Subcutaneous abdominal adipose tissue (tissue), 5 donors: ENCODE data around the gene KPNB1.
A peak's percentile ranks its signal among the peaks of the same experiment; 100 is the strongest.

ENCODE experiments used
- H3K27ac ChIP-seq: one replicate; pipeline ENCODE4 v1.7.0; 2013; ENCODE audit warnings: low read depth, mild to moderate bottlenecking, inconsistent platforms, low read length, moderate library complexity
- H3K27me3 ChIP-seq, 5 donors: one replicate each; pipeline ENCODE4 v1.7.0; 2013; ENCODE audit warnings: low read length in 5 of 5, inconsistent platforms in 1 of 5; ENCODE audit not compliant: control insufficient read depth in 5 of 5, insufficient read depth in 4 of 5
- H3K36me3 ChIP-seq, 5 donors: one replicate each; pipeline ENCODE4 v1.7.0; 2013; ENCODE audit warnings: low read length in 5 of 5; ENCODE audit not compliant: control insufficient read depth in 5 of 5, insufficient read depth in 5 of 5
- H3K4me1 ChIP-seq, 5 donors: one replicate each; pipeline ENCODE4 v1.7.0; 2013; ENCODE audit warnings: low read length in 5 of 5, mild to moderate bottlenecking in 3 of 5, moderate library complexity in 1 of 5; ENCODE audit not compliant: control insufficient read depth in 5 of 5, insufficient read depth in 5 of 5
- H3K4me3 ChIP-seq, 5 donors: one replicate each; pipeline ENCODE4 v1.7.0; 2013; ENCODE audit warnings: low read length in 5 of 5, low read depth in 1 of 5
- H3K9ac ChIP-seq, 5 donors: one replicate each; pipeline ENCODE4 v1.7.0; 2013; ENCODE audit warnings: low read length in 5 of 5, mild to moderate bottlenecking in 4 of 5, moderate library complexity in 3 of 5
- H3K9me3 ChIP-seq, 5 donors: one replicate each; pipeline ENCODE4 v1.7.0; 2013; ENCODE audit warnings: low read length in 5 of 5; ENCODE audit not compliant: control insufficient read depth in 5 of 5
- donor health status: healthy.
- donor health status: healthy.
- donor health status: healthy.
- donor health status: healthy.
- donor health status: healthy.

The KPNB1 gene

DNA sequence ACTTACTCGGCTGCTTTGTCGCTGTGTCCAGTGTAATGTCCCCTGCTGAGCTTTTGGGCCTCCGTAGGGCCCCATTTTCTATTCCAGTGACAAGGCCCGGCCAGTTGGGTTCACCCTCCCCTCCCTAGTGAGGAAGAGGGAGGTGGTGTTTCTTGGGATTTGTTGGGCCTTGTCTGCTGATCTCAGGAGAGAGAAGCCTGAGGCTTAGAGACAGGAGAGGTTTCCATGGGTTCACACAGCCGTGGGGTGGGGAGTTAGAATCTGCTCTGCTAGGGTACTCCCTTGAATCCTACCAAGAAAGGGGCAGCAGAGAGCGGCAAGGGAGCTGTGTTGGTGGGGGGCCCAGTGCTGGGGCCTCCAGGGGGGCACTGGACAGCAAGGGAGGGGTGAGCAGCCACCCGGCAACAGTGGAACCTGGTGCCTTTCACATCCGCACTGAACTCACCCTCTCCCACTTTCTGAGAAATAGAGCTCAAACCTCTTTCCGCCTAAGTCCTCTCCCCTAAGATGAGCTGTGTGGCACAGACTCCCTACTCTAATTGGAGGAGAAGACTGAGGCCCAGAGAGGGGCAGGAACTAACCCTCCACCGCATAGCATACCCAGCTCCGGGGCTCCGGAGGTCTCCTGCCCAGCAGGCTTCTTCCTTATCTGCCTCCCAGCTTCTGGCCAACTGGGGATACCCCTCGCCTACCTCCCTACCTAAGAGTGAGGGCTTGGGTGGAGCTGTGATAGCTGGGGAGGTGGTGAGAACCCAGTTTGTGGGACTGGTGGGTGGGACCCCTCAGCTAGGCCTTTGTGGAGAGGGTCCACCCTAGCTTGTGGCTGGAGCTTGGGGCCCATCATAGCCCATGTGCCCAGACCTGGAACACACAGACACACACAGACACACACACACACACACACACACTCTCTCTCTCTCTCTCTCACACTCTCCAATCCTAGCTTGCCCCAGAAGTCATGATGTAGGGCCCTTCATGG lies 51.0 kb downstream of the KPNB1 start:
- Histone ChIP-seq H3K4me1 (peaks cover 0 to 36% (median 18%) of the 10 kb centered on the region in 5 donors), H3K36me3 (peaks cover 0 to 67% (median 36%) of the 10 kb centered on the region in 5 donors), H3K27me3 (no peaks in the 10 kb centered on the region), H3K27ac (no peak overlapping the region), H3K9ac (peak overlapping the region in 1 of 5 donors; percentile 23), H3K4me3 (no peak overlapping the region), H3K9me3 (no peaks in the 10 kb centered on the region)

- no peak overlapping the region for H3K27ac ChIP-seq
- no peak overlapping the region for H3K4me3 ChIP-seq
- H3K9ac ChIP-seq: no peak overlapping the region
- no peaks in the 10 kb centered on the region for H3K27me3 ChIP-seq
- no peaks in the 10 kb centered on the region for H3K9me3 ChIP-seq
- H3K36me3 ChIP-seq: peaks cover 0 to 70% (median 41%) of the 10 kb centered on the region in 5 donors
- peaks cover 0 to 36% (median 18%) of the 10 kb centered on the region in 5 donors for H3K4me1 ChIP-seq
Observed at GRCh38 chr17:47701608-47702007, 51.9 kb downstream of the KPNB1 start.

DNA sequence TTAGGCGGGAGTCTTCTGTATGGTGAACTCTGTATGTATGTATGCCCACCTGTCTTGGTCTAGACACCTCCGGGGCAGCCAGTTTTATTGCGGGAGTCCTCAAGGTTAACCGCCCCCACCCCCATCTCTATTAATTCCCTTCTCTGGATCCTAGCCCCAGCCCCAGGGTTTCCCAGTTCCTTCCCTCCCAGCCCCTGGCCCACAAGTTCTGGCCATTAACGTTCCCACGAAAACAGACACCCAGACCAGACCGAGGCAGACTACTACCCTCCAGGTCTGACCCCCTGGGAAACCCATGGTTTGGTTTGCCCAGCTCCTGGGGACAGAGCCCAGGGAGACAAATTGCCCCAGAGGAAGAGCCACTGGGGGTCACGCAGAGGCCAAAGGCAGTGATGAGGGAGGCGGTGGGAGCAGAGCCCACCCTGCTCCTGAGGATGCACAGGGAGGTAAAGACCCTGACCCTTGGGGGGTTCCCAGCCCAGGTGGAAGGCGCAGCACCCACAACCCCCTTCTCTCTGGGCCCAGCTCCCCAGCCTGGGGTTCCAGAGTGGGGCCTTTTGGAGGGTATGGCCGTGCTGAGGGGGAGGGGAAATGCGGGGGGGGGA lies 52.8 kb downstream of the KPNB1 start:
- Histone ChIP-seq H3K27ac (no peak overlapping the region), H3K36me3 (peaks cover 0 to 61% (median 33%) of the 10 kb centered on the region in 5 donors), H3K9me3 (no peaks in the 10 kb centered on the region), H3K4me1 (peaks cover 2 to 35% (median 19%) of the 10 kb centered on the region in 5 donors), H3K4me3 (no peak overlapping the region), H3K9ac (peak overlapping the region in 1 of 5 donors; percentile 21), H3K27me3 (no peaks in the 10 kb centered on the region)

- Histone ChIP-seq H3K27me3 (no peaks in the 10 kb centered on the region), H3K9ac (no peak overlapping the region), H3K27ac (no peak overlapping the region), H3K4me1 (peaks cover 2 to 38% (median 25%) of the 10 kb centered on the region in 5 donors), H3K9me3 (no peaks in the 10 kb centered on the region), H3K4me3 (no peak overlapping the region), H3K36me3 (peaks cover 0 to 58% (median 33%) of the 10 kb centered on the region in 5 donors)
Observed at GRCh38 chr17:47703191-47703591, 53.5 kb downstream of the KPNB1 start.

- Histone ChIP-seq H3K27ac (no peak overlapping the region), H3K4me3 (no peak overlapping the region), H3K4me1 (peaks cover 2 to 38% (median 28%) of the 10 kb centered on the region in 5 donors), H3K27me3 (no peaks in the 10 kb centered on the region), H3K36me3 (peaks cover 0 to 59% (median 32%) of the 10 kb centered on the region in 5 donors), H3K9ac (no peak overlapping the region), H3K9me3 (no peaks in the 10 kb centered on the region)
Observed at GRCh38 chr17:47703671-47704070, 54.0 kb downstream of the KPNB1 start.

- Histone ChIP-seq H3K27me3 (no peaks in the 10 kb centered on the region), H3K36me3 (peaks cover 0 to 60% (median 34%) of the 10 kb centered on the region in 5 donors), H3K9ac (no peak overlapping the region), H3K9me3 (no peaks in the 10 kb centered on the region), H3K4me1 (peaks cover 2 to 38% (median 28%) of the 10 kb centered on the region in 5 donors), H3K4me3 (no peak overlapping the region), H3K27ac (no peak overlapping the region)
Observed at GRCh38 chr17:47704116-47704515, 54.4 kb downstream of the KPNB1 start.

DNA sequence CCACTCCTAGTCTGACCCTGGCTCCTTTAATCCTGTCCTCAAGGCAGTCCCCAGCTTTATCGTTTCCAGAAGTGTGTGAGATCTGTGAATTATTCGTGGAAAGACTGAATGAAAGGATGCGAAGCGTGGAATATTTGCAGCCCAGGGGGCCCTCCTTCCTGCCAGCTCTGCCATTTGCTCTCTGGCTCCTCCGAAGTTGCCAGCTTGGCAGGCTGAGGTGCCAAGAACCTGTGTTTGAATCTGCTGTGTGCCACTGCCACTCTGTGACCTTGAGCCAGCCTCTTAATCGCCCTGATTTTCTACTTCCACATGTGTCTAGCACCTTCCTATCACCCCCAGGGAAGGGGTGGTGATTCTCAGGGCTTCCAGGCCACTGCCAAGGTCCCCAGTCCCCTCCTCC lies 55.0 kb downstream of the KPNB1 start:
- H3K4me1 ChIP-seq: peaks cover 2 to 38% (median 28%) of the 10 kb centered on the region in 5 donors
- H3K9ac ChIP-seq: peak overlapping the region in 1 of 5 donors; percentile 51
- H3K4me3 ChIP-seq: no peak overlapping the region
- H3K9me3 ChIP-seq: no peaks in the 10 kb centered on the region
- peaks cover 0 to 61% (median 35%) of the 10 kb centered on the region in 5 donors for H3K36me3 ChIP-seq
- H3K27ac ChIP-seq: no peak overlapping the region
- H3K27me3 ChIP-seq: no peaks in the 10 kb centered on the region

- Histone ChIP-seq H3K9me3 (no peaks in the 10 kb centered on the region), H3K36me3 (peaks cover 0 to 65% (median 38%) of the 10 kb centered on the region in 5 donors), H3K9ac (peak overlapping the region in 1 of 5 donors; percentile 39), H3K27me3 (no peaks in the 10 kb centered on the region), H3K4me1 (peaks cover 2 to 38% (median 28%) of the 10 kb centered on the region in 5 donors), H3K4me3 (no peak overlapping the region), H3K27ac (no peak overlapping the region)
Observed at GRCh38 chr17:47705536-47706530, 56.1 kb downstream of the KPNB1 start.

DNA sequence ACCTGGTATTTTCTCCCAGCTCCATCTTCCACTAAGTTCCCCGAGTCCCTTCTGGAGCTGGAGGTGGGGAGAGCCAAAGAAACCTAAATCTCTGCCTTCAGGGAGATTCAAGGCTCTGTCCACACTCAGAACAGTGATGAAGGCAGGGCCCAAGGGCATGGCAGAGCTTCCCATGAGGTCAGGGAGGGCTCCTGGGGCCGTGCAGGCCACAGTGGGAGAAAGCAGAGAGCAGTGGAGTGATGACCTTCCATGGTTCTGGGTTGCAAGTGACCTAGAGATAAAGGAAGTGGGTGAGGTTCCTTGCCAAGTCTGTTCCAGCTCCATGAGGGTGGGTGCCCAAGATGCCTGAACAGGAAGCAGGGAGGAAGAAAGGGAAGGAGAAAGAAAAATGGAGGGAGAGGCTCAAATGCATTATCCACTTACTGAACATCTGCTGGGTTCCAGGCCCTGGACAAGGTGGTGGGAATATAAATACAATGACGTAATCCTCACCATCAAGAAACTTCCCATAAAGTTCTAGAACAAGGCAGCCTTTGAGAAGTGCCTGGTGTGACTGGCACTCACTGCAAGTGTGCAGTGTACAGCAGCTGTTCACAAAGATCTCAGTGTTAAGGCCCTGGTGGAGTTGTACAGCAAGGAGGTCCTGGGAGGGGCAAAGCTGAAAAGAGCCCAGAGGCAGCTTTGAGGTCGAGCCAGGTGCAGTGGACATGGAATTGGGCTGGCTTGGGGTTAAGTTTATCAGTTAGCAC lies 57.5 kb downstream of the KPNB1 start:
- peaks cover 0 to 60% (median 41%) of the 10 kb centered on the region in 5 donors for H3K36me3 ChIP-seq
- H3K4me1 ChIP-seq: peaks cover 2 to 42% (median 28%) of the 10 kb centered on the region in 5 donors
- no peak overlapping the region for H3K27ac ChIP-seq
- H3K9me3 ChIP-seq: no peaks in the 10 kb centered on the region
- H3K27me3 ChIP-seq: no peaks in the 10 kb centered on the region
- peak overlapping the region in 1 of 5 donors; percentile 22 for H3K9ac ChIP-seq
- no peak overlapping the region for H3K4me3 ChIP-seq
